ENCODE measurements around the gene ADCY5.
"Not testable (repeated sequence)": the region's sequence is repeated elsewhere in the genome, so short reads cannot be mapped to it uniquely, and the experiment has no call there.

ADCY5 gene

GRCh38 chr3:123281929-123282328, 167.0 kb downstream of the ADCY5 start:
- DNase-seq: no peak

GRCh38 chr3:123281406-123281805, 167.5 kb downstream of the ADCY5 start:
- no peak for DNase-seq

- no peak for DNase-seq
Measured at GRCh38 chr3:123279121-123279520, 169.8 kb downstream of the ADCY5 start.

- no peak for DNase-seq
Measured at GRCh38 chr3:123278446-123278845, 170.4 kb downstream of the ADCY5 start.

- no peak for DNase-seq
Measured at GRCh38 chr3:123277106-123277505, 171.8 kb downstream of the ADCY5 start.

GRCh38 chr3:123276346-123277006, 172.4 kb downstream of the ADCY5 start:
- DNase-seq: no peak

- DNase-seq: no peak
Measured at GRCh38 chr3:123275691-123276090, 173.2 kb downstream of the ADCY5 start.

GRCh38 chr3:123272547-123272946, 176.3 kb downstream of the ADCY5 start:
- DNase-seq: no peak

GRCh38 chr3:123271466-123272159, 177.3 kb downstream of the ADCY5 start:
- DNase-seq: no peak

- DNase-seq: no peak
Measured at GRCh38 chr3:123270818-123271217, 178.1 kb downstream of the ADCY5 start.

GRCh38 chr3:123267821-123268220, 181.1 kb downstream of the ADCY5 start:
- no peak for DNase-seq

GRCh38 chr3:123263941-123264340, 184.9 kb downstream of the ADCY5 start:
- no peak for DNase-seq

- DNase-seq: no peak
Measured at GRCh38 chr3:123262868-123263267, 186.0 kb downstream of the ADCY5 start.

GRCh38 chr3:123262226-123262625, 186.7 kb downstream of the ADCY5 start:
- DNase-seq: no peak

- DNase-seq: no peak
Measured at GRCh38 chr3:123261666-123262065, 187.2 kb downstream of the ADCY5 start.

- no peak for DNase-seq
Measured at GRCh38 chr3:123258811-123259420, 190.0 kb downstream of the ADCY5 start.

- DNase-seq: no peak
Measured at GRCh38 chr3:123258359-123258758, 190.5 kb downstream of the ADCY5 start.

GRCh38 chr3:123256256-123256655, 192.6 kb downstream of the ADCY5 start:
- no peak for DNase-seq

- DNase-seq: no peak
Measured at GRCh38 chr3:123246866-123247265, 202.0 kb downstream of the ADCY5 start.

GRCh38 chr3:123244128-123244527, 204.8 kb downstream of the ADCY5 start:
- no peak for DNase-seq

GRCh38 chr3:123239756-123240155, 209.1 kb downstream of the ADCY5 start:
- no peak for DNase-seq

GRCh38 chr3:123239186-123239585, 209.7 kb downstream of the ADCY5 start:
- DNase-seq: not testable (repeated sequence)

GRCh38 chr3:123236902-123237301, 212.0 kb downstream of the ADCY5 start:
- no peak for DNase-seq
